Ureter (tissue), 1 donor: ENCODE results near the gene PFDN4. TPM values are rescaled to one million over a fixed set of nuclear protein-coding genes. Genes with fewer than 3 reads are reported as not detected.

Source experiments
- DNase-seq: peaks from one replicate; pipeline ENCODE4 v3.0.0-alpha.2; 2020; ENCODE audit warnings: low spot score
- total RNA-seq: library from RNA; stranded (reverse); gene quantifications from one replicate; pipeline ENCODE4 v1.2.4, GENCODE V29; 2023
- donor health status: DM: yes; HTN: yes; CAD: no.

The PFDN4 gene
- total RNA-seq, 1 donor from 2014 or later = 25.3 TPM

DNA sequence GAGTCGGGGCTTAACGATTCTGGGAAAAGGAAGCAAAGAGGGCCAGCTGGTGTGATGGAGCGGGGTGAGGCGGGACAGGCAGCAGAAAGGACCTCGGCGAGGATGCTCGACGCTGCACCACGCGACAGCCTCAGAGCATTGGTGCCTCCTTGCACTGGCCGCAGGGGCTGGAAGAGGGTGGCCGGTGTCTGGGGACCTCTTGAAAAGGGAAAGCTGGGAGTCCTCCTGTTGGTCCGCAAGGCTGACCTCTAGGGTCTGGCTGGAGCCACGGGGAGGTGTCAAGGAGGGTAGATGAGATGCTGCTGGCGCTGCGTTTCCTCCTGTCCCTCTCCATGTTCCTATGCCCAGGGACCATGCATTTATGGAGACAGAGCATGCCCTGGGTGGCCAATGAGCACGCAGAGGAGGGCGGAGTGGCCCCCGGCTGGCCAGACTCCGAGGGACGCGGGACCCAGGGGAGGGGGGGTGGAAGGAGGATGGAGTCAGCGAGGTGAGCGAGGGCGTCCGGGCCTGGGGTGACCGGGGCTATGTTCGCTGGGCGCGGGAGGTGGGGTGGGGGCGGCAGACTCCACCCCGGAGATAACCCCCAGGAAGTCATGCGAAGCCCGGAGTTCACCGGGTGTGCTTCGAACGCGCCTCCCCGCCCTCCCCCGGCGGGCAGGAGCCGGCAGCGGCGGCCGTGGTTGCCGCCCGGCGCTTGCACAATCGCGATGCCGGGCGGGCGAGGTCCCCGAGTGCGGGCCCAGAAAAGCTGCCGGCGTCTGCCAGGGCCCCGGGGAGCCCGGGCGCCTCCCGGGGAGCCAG is 34.0 kb upstream of the PFDN4 start, which contains the start of gene CYP24A1:
CYP24A1 (minus strand) TSS at position 334 of the 804 bp plus-strand sequence. CDS start 407 bp downstream, outside the sequence.
- no peak for DNase-seq

DNA sequence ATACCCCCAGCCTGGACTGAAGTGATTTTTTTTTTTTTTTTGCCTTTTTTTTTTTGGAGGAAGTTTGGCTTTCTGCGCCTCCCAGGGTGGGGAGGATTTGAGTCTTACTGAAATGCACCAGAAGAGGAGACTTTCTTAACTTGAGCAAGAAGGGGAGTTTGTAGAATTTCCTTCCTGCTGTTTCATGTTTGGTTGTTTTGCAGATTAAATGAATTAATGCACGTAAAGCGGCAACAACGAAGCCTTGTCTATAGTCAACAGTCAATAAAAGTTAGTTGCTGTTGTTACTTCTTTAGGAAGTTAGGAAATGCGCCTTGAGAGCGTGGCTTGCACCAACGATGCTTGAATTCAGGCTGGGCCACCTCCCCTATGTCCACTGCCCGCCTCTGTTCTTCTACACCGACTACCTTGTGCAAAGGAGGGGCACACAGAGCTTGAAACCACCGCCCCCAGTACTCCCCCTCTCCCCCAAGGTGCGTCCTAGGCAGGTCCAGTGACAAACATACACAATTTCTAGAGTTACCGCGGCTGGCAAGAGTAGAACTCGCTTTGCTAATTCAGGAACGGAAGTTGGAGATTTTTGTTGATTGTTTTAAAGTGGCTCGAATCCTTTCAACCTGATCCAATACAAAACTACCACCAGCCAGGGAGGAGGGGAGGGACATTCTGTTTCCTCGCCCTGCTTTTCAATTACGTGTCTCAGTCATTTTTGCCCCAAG is 33.3 kb upstream of the PFDN4 start:
- DNase-seq = no peak

DNA sequence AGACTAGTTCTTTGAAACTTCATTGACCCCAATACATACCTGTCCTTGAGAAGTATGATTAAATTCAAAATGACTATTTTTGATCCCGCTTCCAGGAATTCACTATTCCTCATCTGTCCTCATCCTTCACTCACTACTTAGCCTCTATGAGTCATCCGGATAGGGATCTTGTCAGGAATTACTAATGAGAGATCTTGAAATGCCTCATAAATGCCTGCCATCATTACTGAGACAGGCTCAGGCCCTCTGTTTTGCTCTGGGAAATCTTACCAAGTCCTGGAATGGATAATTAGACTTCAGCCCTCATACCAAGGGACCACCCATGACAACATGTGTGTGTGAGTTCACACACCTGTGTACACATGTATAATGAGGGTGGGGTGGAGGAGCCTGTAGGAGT is 31.3 kb upstream of the PFDN4 start:
- DNase-seq = no peak

DNA sequence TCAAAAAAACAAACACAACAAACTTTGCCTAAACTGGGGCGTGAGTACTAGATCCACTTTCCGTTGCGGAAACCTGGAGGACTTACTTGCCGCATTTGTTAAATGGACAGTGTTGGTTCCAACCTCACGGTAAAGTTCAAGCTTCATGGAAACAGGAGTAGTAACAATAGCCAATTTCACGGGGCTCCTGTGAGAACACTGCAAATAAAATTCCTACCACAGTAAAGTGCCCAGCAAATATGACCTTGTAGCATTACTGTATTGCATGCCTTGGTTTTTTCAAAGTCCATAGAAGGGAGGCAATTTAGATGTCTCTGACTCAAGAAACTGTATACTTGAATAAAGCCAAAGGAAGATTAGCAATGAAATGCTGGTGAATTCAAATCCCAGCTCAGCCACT is 30.5 kb upstream of the PFDN4 start:
- DNase-seq = no peak

DNA sequence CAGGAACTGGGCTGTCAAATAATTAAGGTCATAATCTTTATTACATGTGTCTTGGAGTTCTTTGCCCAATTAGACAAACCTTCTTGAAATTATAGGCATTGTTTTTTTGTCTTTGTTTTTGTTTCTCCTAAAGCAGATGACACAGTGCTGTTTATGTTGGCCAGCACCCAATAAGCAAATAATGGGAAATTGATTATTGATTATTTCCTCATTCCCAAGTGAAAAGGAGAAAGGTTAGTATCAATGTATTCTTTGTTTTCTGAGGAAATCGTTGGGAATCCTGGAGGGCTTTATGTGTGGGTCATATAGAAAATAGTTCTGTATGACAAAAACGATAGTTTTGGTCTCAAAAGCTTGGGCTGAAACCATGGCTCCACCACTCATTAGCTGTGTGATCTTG is 29.6 kb upstream of the PFDN4 start:
- no peak for DNase-seq

DNA sequence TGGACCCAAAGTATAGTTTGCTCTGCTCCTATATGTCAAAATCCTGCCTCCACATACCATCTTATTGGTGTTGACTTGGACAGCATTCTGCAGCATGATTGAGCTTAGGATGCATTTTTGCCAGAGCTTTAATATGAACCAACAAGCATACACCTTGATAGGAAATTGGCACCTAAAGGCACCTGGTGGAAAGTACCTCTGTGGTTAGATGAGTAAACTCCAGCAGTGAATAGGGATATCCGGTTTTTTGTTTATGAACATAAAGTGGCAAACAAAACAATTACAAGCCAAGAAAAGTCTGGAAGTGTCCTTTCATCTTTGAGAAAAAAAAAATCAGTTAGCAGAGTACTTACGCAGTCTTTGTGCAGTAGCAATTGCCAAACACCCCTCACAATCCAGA is 27.9 kb upstream of the PFDN4 start:
- DNase-seq = no peak

DNA sequence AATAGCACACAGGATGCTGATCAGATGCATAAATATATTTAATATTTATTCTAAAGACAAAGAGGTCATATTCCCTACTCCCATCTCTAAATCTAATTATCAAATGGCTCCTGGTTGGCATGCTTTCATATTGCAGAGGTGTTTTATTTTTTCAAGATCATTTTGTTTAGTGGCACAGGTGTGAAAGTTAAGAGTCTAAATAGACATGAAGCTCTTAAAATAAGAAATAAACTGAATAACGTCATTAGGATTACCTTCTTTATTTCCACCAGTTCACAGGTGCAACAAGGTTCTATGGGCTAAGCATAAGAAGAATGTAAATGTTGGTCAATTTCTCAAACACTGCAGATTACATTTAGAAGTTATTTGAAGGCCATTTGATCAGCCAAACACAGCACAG is 27.0 kb upstream of the PFDN4 start:
- no peak for DNase-seq

DNA sequence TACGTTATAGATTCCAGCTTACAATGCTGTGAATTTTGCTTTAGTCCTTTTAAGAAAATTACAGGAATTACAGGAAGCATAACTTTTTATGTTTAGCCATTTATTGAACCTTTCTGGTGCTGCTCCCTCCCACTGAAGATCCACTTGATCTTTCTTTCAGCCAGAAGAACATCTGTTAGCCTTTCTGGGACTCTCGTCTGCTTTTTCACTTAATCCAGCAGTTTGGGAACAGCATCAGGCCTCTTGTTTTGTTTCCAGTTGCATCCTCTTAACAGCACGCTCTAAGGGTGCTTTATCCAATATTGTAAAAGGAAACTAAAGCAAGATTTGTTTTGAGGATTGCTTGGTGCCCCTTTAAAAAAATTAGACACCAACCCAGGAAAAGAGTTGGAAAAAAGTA is 23.8 kb upstream of the PFDN4 start:
- no peak for DNase-seq

DNA sequence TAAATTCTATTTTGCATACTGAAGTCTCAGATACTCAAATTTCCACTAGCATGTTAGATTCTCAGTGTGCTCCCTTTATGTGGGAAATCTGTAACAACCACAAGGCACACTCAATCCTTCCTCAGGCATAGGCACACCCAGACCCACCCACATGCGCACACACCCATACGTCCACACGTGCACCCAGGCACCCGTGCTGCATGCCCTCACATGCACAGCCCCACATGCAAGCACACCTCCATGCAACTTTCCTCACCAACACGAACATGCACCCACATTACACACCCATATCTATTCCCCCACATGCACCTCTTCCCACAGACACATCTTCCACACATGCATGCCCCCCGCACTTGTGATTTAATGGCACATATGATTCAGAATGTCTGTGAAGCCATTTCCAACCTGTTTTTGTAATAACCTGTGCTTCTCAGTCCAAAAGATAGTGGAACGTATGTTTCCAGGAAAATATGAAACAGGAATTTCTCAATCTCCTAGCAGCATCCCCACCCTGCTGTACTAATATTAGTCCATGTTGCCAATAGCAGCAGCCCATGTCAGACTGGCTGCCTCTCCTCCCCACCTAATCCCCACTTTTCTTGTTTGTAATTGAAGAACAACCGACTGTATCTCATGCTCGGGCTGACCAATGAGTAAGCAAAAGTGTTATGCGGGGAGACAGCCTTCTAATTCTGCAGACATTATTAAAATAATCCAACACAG is 22.8 kb upstream of the PFDN4 start:
- DNase-seq = no peak

DNA sequence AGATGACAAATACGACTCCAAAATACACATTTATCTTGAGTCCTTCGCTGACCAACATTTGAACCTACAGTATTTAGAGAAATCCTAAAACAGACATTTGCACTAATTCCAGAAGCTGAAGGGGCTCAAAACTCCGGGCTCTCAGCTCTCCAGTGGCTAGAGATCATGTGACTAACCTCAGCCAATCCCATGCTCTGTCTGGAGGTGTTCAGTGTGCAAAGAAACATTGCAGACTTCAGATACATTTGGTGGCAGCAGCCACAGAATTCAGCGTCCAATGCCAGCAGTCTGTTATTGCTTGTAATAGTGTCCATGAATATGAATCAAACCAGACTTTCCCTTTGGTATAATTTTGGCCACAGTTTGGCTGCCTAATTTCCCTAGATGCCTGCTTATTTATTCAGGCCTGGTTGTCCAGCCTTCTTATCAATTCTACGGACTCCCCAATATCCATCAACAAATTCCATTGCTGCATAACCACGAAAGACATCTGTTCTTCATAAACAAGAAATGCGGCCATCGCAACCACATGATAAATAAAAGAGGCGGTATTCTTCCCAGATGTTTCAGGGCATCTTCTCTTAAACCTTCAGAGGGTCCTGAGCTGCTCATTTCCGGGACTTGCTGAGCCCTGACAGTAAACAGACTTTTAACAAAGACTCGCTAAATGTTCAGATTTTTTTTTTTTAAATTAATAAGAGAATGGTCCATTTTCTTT is 19.6 kb upstream of the PFDN4 start:
- DNase-seq = no peak

DNA sequence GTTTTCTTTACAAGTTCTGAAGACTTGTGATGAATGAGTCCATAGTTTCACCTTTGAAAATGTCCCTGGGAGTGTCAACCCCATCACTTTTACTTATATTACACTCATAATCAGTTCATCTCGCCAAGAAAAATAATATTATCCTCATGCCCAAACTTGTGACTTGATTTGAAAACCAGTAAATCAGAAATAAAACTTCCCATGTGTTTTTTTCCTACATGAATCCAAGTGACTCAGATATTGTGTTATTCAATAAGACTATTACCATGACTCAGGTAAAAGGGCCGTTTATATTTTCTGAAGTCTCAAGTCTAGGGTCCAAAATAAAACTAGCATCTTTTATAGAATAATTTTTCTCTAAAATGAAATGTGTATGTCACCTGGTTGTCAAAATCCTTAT is 18.3 kb upstream of the PFDN4 start:
- no peak for DNase-seq

DNA sequence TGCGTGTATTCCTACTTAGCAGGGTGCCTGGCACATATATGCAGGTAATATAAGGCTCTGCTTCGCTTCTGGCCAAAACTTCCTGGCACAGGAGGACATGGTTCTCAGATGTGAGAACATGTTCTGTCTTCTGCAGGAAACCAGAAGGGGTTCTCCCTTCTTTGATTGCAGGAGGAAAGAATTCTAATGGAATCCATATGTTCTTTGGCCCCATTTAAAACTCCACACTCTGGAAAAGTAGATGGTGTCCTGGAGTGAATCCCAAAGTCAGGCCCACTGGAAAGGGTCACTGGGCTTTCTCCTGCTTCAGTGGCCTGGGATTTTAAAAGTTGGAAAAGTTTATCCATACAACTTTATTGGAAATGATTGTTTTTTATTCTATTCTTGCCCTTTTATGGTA is 17.7 kb upstream of the PFDN4 start:
- no peak for DNase-seq

DNA sequence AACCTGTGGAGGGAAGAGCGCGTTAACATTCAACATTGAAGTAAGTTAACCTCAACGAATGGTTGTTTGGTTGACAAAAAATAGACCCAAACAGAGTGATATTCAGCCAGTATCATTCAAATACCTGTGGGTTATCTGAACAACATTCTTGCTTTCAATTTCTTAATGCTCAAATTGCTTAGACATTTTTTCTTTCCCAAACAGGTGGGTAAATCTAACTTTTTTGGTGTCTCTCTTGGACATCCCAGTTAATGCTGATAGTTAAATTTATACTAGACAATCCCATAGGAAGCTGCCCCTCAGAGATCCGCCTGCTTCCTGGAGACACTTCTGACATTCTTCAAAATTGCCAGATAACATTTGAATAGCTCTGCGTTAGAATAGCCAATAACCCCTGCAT is 14.1 kb upstream of the PFDN4 start:
- DNase-seq = no peak

DNA sequence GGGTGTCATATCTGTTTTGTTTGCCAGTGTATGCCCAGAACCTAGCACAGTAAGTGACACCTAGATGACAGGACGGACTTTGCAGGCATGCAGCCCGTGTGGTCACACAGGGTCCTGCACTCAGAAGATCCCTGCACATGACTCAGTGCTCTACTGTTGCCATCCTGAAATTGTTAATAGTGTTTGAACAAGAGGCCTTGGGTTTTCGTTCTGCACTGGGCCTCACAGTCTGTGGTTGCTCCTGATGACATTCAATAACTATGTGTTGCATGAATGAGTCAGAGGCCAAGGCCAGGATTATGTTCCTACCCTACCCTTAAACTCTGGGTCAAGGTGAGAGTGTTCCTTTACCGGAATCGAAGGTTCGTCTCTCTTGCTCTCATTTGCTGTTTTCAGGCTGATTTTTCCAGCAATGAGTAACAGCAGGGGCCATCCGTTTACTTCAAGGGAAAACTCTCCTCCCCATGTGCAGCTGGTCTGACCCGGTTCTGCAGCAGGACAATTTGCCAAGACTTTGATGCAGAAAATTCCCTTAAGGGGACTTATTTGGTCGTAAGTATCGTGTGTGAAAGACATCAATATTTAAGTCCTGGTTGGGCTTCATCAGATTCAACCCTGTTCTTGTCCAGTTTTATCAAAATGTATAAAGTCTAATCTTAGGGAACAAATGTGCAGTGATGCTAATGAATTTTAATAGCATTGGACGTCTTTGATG is 13.0 kb upstream of the PFDN4 start:
- no peak for DNase-seq

DNA sequence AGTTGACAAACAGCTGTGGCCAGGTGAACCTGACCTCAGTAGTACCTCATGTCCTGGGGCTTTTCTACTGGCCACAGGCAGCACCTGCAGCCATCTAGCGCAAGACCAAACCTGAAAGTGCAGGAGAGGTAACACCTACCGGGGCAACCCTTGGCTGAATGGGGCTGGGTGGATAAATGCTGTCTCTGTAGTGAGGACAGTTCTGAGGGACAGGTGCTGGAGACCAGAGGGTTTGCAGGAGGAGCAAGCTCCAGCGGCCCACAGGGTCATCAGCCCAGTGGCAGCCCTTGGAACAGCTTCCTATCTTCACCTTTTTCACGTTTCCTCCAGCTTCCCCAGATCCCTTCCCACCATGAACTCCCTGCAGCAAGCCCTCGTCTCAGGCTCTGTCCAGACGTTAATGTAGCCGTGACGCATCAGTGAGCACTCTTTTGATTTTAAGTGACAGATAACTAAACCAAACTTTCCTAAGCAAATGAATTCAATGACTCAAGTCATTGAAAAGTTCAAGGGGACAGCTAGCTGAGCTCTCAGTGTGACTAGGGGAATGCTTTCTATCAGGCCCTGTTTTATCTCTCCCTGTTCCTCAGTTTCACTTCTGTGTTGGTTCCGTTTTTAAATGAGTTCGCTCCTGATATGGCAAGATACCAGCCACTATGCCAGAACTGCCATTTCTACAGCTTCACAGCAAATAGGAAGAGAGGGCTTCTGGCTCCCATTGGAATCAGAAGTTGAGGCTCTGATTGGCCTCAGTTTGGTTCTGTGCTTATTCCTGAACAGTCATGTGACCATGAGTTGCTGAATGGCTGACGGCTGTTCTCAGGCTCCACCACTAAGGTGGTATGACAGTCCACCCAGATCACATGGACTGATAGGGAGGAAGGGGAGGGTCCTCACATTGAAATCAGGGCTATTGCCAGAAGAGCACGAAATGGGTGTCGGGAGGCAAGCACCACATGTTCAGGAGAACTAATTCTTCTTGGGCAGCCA is 12.1 kb upstream of the PFDN4 start:
- DNase-seq = no peak

DNA sequence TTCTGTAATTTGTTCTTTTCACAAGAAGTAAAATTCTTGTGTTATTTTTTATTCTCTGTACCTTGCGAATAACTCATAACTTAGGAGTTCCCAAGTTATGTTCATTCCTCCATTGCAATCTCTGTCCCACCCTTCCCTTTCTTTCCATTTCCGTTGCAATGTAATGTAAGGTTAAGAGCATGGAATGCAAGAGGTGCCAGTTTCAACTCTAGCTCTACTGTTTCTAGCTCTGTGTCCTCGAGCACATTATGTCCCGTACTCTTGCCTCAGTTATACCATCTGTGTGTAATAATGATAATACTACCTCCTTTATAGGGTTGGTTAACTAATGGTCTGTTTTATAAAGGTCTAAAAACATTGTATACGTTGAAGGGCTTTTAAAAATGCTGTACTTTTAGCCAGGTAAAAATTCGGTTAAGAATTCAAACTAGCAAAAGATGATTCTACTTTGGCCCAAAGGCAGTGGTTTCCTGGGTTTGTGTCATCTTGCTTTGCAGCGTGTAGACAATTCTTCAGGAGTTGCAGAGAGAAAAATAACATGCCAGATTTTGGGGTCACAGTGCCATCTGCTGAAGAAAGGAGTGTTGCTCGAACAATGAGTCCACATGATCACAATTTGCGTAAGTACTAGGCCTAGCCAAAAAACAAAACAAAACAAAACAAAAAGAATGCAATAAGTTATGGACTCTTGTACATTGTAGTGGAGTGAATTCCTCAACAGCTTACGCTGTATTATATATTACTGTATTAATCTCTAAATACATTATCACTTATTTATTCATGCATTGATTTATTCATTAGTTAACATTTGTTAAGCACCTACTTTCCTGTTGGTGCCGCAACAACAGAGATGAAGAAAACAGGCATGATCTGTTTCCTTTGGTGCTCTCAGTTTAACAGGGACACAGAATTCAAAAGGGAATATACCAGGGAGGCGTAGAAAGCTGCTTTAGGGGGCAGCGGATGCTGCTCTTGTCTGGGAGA is 10.0 kb upstream of the PFDN4 start:
- DNase-seq = no peak

DNA sequence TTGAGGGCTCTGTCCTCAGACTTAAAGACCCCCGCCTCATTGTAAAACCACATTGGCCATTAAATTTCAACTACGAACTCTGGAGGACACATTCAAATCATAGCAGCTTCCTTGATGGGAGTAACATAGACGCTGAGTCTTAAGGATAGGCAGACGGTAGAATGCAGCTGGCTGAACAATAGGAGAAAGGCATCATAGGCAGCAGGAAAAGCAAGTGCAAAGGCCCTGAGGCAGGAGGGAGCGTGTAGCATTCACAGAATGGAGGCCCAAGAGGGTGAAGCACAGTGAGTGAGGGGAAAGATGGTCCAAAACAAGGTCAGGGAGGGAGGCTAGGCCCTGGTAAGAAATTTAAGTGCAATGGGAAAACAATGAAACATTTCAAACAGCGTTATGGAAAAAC is 8.6 kb upstream of the PFDN4 start:
- no peak for DNase-seq

DNA sequence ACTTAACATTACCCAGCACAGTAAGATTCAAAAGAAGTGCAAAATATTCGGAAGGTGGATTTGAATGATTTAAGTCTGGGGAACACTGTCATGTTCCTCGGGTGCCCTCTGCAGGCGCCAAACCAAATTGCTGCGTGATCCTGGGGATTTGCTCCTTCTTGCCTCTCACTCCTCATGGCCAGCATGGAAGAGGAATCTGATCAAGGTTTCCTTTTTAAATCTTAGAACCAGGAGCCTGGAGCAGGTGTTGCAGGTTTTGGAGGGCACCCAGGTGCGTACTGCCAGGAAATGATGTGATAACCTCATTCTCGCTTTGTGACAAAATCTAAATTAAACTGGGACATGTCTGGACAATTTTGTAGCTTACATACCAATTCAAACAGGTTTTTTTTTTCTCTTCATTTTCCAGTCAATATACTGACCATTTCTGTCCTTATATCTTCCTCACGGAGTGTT is 8.1 kb upstream of the PFDN4 start:
- peak; percentile 87 for DNase-seq
